8988T (cell line): ENCODE measurements around the gene YES1.
"Not testable (repeated sequence)": the region's sequence is repeated elsewhere in the genome, so short reads cannot be mapped to it uniquely, and the experiment has no call there.

Experiments
- DNase-seq: peaks from one replicate; pipeline ENCODE4 v3.0.0; 2011

The YES1 gene

GRCh38 chr18:717003-717402 lies 95.0 kb downstream of the YES1 start:
- no peak for DNase-seq

- DNase-seq: no peak
Measured at GRCh38 chr18:715626-716025, 96.4 kb downstream of the YES1 start.

- DNase-seq: no peak
Measured at GRCh38 chr18:713135-713490, 98.9 kb downstream of the YES1 start.

GRCh38 chr18:712401-713134 lies 99.5 kb downstream of the YES1 start, which contains the start of gene ENOSF1:
Gene ENOSF1 (minus strand): TSS chr18:712630. CDS start chr18:712587, 43 bp downstream.
- peak; percentile 93 for DNase-seq

- no peak for DNase-seq
Measured at GRCh38 chr18:711657-712400, 100.2 kb downstream of the YES1 start.

GRCh38 chr18:711310-711656 lies 100.8 kb downstream of the YES1 start:
- DNase-seq: no peak

- no peak for DNase-seq
Measured at GRCh38 chr18:710418-711300, 101.4 kb downstream of the YES1 start.

- no peak for DNase-seq
Measured at GRCh38 chr18:709771-710170, 102.3 kb downstream of the YES1 start.

- DNase-seq: no peak
Measured at GRCh38 chr18:708096-708495, 103.9 kb downstream of the YES1 start.

- DNase-seq: no peak
Measured at GRCh38 chr18:706405-706804, 105.6 kb downstream of the YES1 start.

- no peak for DNase-seq
Measured at GRCh38 chr18:703213-703967, 108.7 kb downstream of the YES1 start.

GRCh38 chr18:697800-698199 lies 114.2 kb downstream of the YES1 start:
- no peak for DNase-seq

- no peak for DNase-seq
Measured at GRCh38 chr18:697012-697411, 115.0 kb downstream of the YES1 start.

- DNase-seq: no peak
Measured at GRCh38 chr18:693466-694187, 118.4 kb downstream of the YES1 start.

- DNase-seq: no peak
Measured at GRCh38 chr18:692824-693223, 119.2 kb downstream of the YES1 start.

GRCh38 chr18:688323-688722 lies 123.7 kb downstream of the YES1 start:
- DNase-seq: no peak

GRCh38 chr18:686339-687111 lies 125.5 kb downstream of the YES1 start:
- no peak for DNase-seq

- DNase-seq: no peak
Measured at GRCh38 chr18:685438-685837, 126.6 kb downstream of the YES1 start.

GRCh38 chr18:683531-683930 lies 128.5 kb downstream of the YES1 start:
- DNase-seq: no peak

GRCh38 chr18:682833-683232 lies 129.2 kb downstream of the YES1 start:
- DNase-seq: no peak

GRCh38 chr18:682416-682815 lies 129.6 kb downstream of the YES1 start:
- DNase-seq: not testable (repeated sequence)
